H9 (cell line): ENCODE measurements around the gene PATE2. TPM values are rescaled to one million over a fixed set of nuclear protein-coding genes. Genes with fewer than 3 reads are reported as not detected.

Experiments
- DNase-seq: peaks from one replicate; pipeline ENCODE4 v3.0.0-alpha.2; 2017
- H2AFZ ChIP-seq: one replicate; pipeline ENCODE4 v1.6.1; 2013; ENCODE audit warnings: mild to moderate bottlenecking, low read length, control low read depth, moderate library complexity
- H2AK5ac ChIP-seq: 2 replicates; pipeline ENCODE4 v1.6.1; 2013; ENCODE audit warnings: low read length, control low read depth, mixed read lengths; ENCODE audit not compliant: insufficient read length
- H2BK120ac ChIP-seq: one replicate; pipeline ENCODE4 v1.6.1; 2013; ENCODE audit warnings: low read depth, mild to moderate bottlenecking, low read length, control low read depth, inconsistent platforms; ENCODE audit not compliant: poor library complexity, severe bottlenecking
- H2BK12ac ChIP-seq: 2 replicates; pipeline ENCODE4 v1.6.1; 2013; ENCODE audit warnings: low read length, control low read depth, mixed read lengths, low read depth; ENCODE audit not compliant: insufficient read length
- H2BK15ac ChIP-seq: 2 replicates; pipeline ENCODE4 v1.6.1; 2013; ENCODE audit warnings: low read depth, low read length, control low read depth
- H2BK20ac ChIP-seq: one replicate; pipeline ENCODE4 v1.6.1; 2013; ENCODE audit warnings: low read depth, mild to moderate bottlenecking, low read length, control low read depth, inconsistent platforms; ENCODE audit not compliant: poor library complexity, severe bottlenecking
- H2BK5ac ChIP-seq: 2 replicates; pipeline ENCODE4 v1.6.1; 2013; ENCODE audit warnings: low read length, control low read depth, mixed read lengths; ENCODE audit not compliant: insufficient read length
- H3K14ac ChIP-seq: 2 replicates; pipeline ENCODE4 v1.6.1; 2013; ENCODE audit warnings: low read length, control low read depth; ENCODE audit not compliant: insufficient read depth
- H3K18ac ChIP-seq: 2 replicates; pipeline ENCODE4 v1.6.1; 2013; ENCODE audit warnings: low read depth, mild to moderate bottlenecking, mixed read lengths, low read length, control low read depth; ENCODE audit not compliant: insufficient read length
- H3K23ac ChIP-seq: 2 replicates; pipeline ENCODE4 v1.6.1; 2013; ENCODE audit warnings: low read length, control low read depth, mixed read lengths, low read depth; ENCODE audit not compliant: insufficient read length
- H3K23me2 ChIP-seq: 2 replicates; pipeline ENCODE4 v1.6.1; 2013; ENCODE audit warnings: low read depth, mild to moderate bottlenecking, mixed read lengths, low read length, control low read depth; ENCODE audit not compliant: insufficient read length, poor library complexity, severe bottlenecking
- H3K27ac ChIP-seq: 2 replicates; pipeline ENCODE4 v1.5.1; 2013; ENCODE audit warnings: low read length, control low read depth, mixed read lengths, low read depth; ENCODE audit not compliant: insufficient read length
- H3K27me3 ChIP-seq: 2 replicates; pipeline ENCODE4 v1.6.1; 2013; ENCODE audit warnings: low read length, control low read depth, inconsistent platforms; ENCODE audit not compliant: insufficient read depth
- H3K4ac ChIP-seq: 2 replicates; pipeline ENCODE4 v1.6.1; 2013; ENCODE audit warnings: low read depth, mild to moderate bottlenecking, control low read depth, inconsistent platforms, low read length, moderate library complexity
- H3K4me1 ChIP-seq: 2 replicates; pipeline ENCODE4 v1.6.1; 2013; ENCODE audit warnings: low read length, control low read depth, inconsistent platforms; ENCODE audit not compliant: insufficient read depth
- H3K4me2 ChIP-seq: 2 replicates; pipeline ENCODE4 v1.6.1; 2013; ENCODE audit warnings: low read length, control low read depth, mixed read lengths; ENCODE audit not compliant: insufficient read length, insufficient read depth
- H3K56ac ChIP-seq: 2 replicates; pipeline ENCODE4 v1.6.1; 2013; ENCODE audit warnings: low read depth, mild to moderate bottlenecking, mixed read lengths, low read length, control low read depth; ENCODE audit not compliant: insufficient read length
- H3K79me1 ChIP-seq: 2 replicates; pipeline ENCODE4 v1.6.1; 2013; ENCODE audit warnings: low read depth, mild to moderate bottlenecking, moderate library complexity, low read length, control low read depth, inconsistent platforms; ENCODE audit not compliant: insufficient read depth, poor library complexity, severe bottlenecking
- H3K79me2 ChIP-seq: 2 replicates; pipeline ENCODE4 v1.6.1; 2013; ENCODE audit warnings: low read length, control low read depth, inconsistent platforms; ENCODE audit not compliant: insufficient read depth
- H3K9ac ChIP-seq: 2 replicates; pipeline ENCODE4 v1.6.1; 2013; ENCODE audit warnings: low read length, control low read depth, mixed read lengths; ENCODE audit not compliant: insufficient read length; ENCODE audit errors: extremely low read depth
- H3K9me3 ChIP-seq: one replicate; pipeline ENCODE4 v1.6.1; 2013; ENCODE audit warnings: low read depth, low read length, inconsistent platforms; ENCODE audit not compliant: control insufficient read depth
- H3T11ph ChIP-seq: one replicate; pipeline ENCODE4 v1.6.1; 2013; ENCODE audit warnings: mild to moderate bottlenecking, low read length, control low read depth, inconsistent platforms
- H4K20me1 ChIP-seq: one replicate; pipeline ENCODE4 v1.6.1; 2013; ENCODE audit not compliant: control insufficient read depth, insufficient read length, insufficient read depth
- H4K5ac ChIP-seq: 2 replicates; pipeline ENCODE4 v1.6.1; 2013; ENCODE audit warnings: low read depth, mild to moderate bottlenecking, mixed read lengths, low read length, control low read depth; ENCODE audit not compliant: insufficient read length
- H4K8ac ChIP-seq: replicated peaks from 2 replicates; pipeline ENCODE4 v1.6.1; 2013; ENCODE audit warnings: low read length, control low read depth, mixed read lengths, low read depth; ENCODE audit not compliant: insufficient read length
- H4K91ac ChIP-seq: 2 replicates; pipeline ENCODE4 v1.6.1; 2013; ENCODE audit warnings: low read depth, mild to moderate bottlenecking, moderate library complexity, mixed read lengths, low read length, control low read depth; ENCODE audit not compliant: insufficient read length
- H3K27ac Mint-ChIP-seq, 3 experiments: 2 replicates in 2 of 3; 3 replicates in 1 of 3; pipeline ENCODE4 v1.8.0; 2020 to 2021; ENCODE audit warnings: mixed read lengths in 3 of 3, mild to moderate bottlenecking in 1 of 3, moderate library complexity in 1 of 3
- H3K27me3 Mint-ChIP-seq: 2 replicates; pipeline ENCODE4 v1.8.0; 2021; ENCODE audit warnings: low read depth, mild to moderate bottlenecking, moderate library complexity, mixed read lengths
- H3K36me3 Mint-ChIP-seq, 3 experiments: 2 replicates in 2 of 3; 3 replicates in 1 of 3; pipeline ENCODE4 v1.8.0; 2020 to 2021; ENCODE audit warnings: low read depth in 3 of 3, mixed read lengths in 3 of 3; ENCODE audit not compliant: insufficient read depth in 1 of 3
- H3K4me1 Mint-ChIP-seq, 2 experiments: 2 replicates each; pipeline ENCODE4 v1.8.0; 2020; ENCODE audit warnings: mixed read lengths in 2 of 2
- H3K4me3 Mint-ChIP-seq, 2 experiments: 2 replicates in 1 of 2; 3 replicates in 1 of 2; pipeline ENCODE4 v1.8.0; 2020 to 2021; ENCODE audit warnings: mild to moderate bottlenecking in 2 of 2, mixed read lengths in 2 of 2, moderate library complexity in 1 of 2
- H3K9me3 Mint-ChIP-seq, 2 experiments: 2 replicates in 1 of 2; 3 replicates in 1 of 2; pipeline ENCODE4 v1.8.0; 2020; ENCODE audit warnings: mild to moderate bottlenecking in 2 of 2, mixed read lengths in 2 of 2, moderate library complexity in 1 of 2
- WGBS: extraction: QIAGEN DNeasy Blood & Tissue Kit; methylation state at CpG from one replicate; pipeline ENCODE4 v1.1.7; 2013; ENCODE audit warnings: missing lambda C conversion rate, low lambda C conversion rate, mixed read lengths; ENCODE audit not compliant: insufficient read length; ENCODE audit errors: extremely low coverage; 5-methylcytosine and 5-hydroxymethylcytosine counted together
- total RNA-seq: library from RNA; stranded (reverse); gene quantifications from 2 replicates; pipeline ENCODE4 v1.2.1, GENCODE V29; 2021
- TF ChIP-seq, protein P1 (sequence below): fragments of 200-600 bp; sonication (generic); conservative IDR thresholded peaks from 3 replicates; pipeline ENCODE4 v1.8.0; 2021; ENCODE audit warnings: antibody characterized with exemption, mild to moderate bottlenecking

The PATE2 gene
- total RNA-seq, 1 experiment from 2014 or later, result 0.17 TPM

- no peak overlapping the region for H2BK15ac ChIP-seq
- WGBS, result no CpG with 5 or more reads among the region's 1 CpG
- H3T11ph ChIP-seq, result no peak overlapping the region
- H3K27me3 Mint-ChIP-seq, result peaks cover 2% of the 10 kb centered on the region; the same call in 1 of the 2 replicates
- no peaks in the 10 kb centered on the region for H4K20me1 ChIP-seq
- no peak overlapping the region for H3K14ac ChIP-seq
- H3K4me2 ChIP-seq, result no peak overlapping the region
- H4K91ac ChIP-seq, result no peak overlapping the region
- no peaks in the 10 kb centered on the region for H3K79me1 ChIP-seq
- no peak overlapping the region for H2BK5ac ChIP-seq
- no peaks in the 10 kb centered on the region for H3K27me3 ChIP-seq
- no peak overlapping the region for H3K56ac ChIP-seq
- no peaks in the 10 kb centered on the region for H3K23me2 ChIP-seq
- no peaks in the 10 kb centered on the region for H3K4me1 ChIP-seq
- peaks cover 5 to 11% of the 10 kb centered on the region in 2 experiments for H3K9me3 Mint-ChIP-seq
- H2BK12ac ChIP-seq, result no peak overlapping the region
- no peaks in the 10 kb centered on the region for H3K79me2 ChIP-seq
- H3K23ac ChIP-seq, result no peak overlapping the region
- H3K27ac Mint-ChIP-seq, result no peak overlapping the region
- no peak overlapping the region for H2AFZ ChIP-seq
- H2BK20ac ChIP-seq, result no peak overlapping the region
- no peak overlapping the region for H4K5ac ChIP-seq
- no peak for DNase-seq
- H3K18ac ChIP-seq, result no peak overlapping the region
- no peak overlapping the region for H2AK5ac ChIP-seq
- no peaks in the 10 kb centered on the region for H3K4me1 Mint-ChIP-seq
- no peak overlapping the region for H4K8ac ChIP-seq
- H2BK120ac ChIP-seq, result no peak overlapping the region
- H3K27ac ChIP-seq, result no peak overlapping the region
- no peak overlapping the region for H3K4ac ChIP-seq
- peaks cover 0 to under 1% (median 0%) of the 10 kb centered on the region in 3 experiments; a peak in 2 of 7 replicates for H3K36me3 Mint-ChIP-seq
- no peak overlapping the region for H3K9ac ChIP-seq
- H3K9me3 ChIP-seq, result no peaks in the 10 kb centered on the region
- TF ChIP-seq, protein P1, sequence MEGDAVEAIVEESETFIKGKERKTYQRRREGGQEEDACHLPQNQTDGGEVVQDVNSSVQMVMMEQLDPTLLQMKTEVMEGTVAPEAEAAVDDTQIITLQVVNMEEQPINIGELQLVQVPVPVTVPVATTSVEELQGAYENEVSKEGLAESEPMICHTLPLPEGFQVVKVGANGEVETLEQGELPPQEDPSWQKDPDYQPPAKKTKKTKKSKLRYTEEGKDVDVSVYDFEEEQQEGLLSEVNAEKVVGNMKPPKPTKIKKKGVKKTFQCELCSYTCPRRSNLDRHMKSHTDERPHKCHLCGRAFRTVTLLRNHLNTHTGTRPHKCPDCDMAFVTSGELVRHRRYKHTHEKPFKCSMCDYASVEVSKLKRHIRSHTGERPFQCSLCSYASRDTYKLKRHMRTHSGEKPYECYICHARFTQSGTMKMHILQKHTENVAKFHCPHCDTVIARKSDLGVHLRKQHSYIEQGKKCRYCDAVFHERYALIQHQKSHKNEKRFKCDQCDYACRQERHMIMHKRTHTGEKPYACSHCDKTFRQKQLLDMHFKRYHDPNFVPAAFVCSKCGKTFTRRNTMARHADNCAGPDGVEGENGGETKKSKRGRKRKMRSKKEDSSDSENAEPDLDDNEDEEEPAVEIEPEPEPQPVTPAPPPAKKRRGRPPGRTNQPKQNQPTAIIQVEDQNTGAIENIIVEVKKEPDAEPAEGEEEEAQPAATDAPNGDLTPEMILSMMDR, result no peak
- H3K4me3 Mint-ChIP-seq, result no peak overlapping the region
Measured at GRCh38 chr11:125807909-125808308, 29.3 kb upstream of the PATE2 start.
